Neural cell (in vitro differentiated cells): ENCODE measurements around the gene PLD1. TPM values are rescaled to one million over a fixed set of nuclear protein-coding genes. Genes with fewer than 3 reads are reported as not detected.

Experiments
- H2AFZ ChIP-seq: fragments of 200-600, 300-800 bp; sonication (generic), shearing (Covaris generic); 2 replicates; pipeline ENCODE4 v1.6.0; 2014; ENCODE audit warnings: low read depth, mild to moderate bottlenecking, antibody characterized with exemption, low read length, moderate library complexity
- H3F3A ChIP-seq: fragments of 200-600 bp; shearing (Covaris generic); 2 replicates; pipeline ENCODE4 v1.6.1; 2016; ENCODE audit warnings: mild to moderate bottlenecking, moderate library complexity, mixed read lengths, antibody characterized with exemption, low read length; ENCODE audit not compliant: insufficient read depth, poor library complexity, severe bottlenecking
- H3K27ac ChIP-seq: fragments of 200-600, 300-800 bp; sonication (generic), shearing (Covaris generic); 2 replicates; pipeline ENCODE4 v1.5.1; 2014; ENCODE audit warnings: mild to moderate bottlenecking, low read length, moderate library complexity
- H3K27me3 ChIP-seq: fragments of 300-800, 200-600 bp; sonication (generic), shearing (Covaris generic); 2 replicates; pipeline ENCODE4 v1.6.0; 2014; ENCODE audit warnings: mild to moderate bottlenecking, low read depth, low read length, moderate library complexity; ENCODE audit not compliant: insufficient read depth
- H3K36me3 ChIP-seq: fragments of 300-800, 200-600 bp; sonication (generic), shearing (Covaris generic); 2 replicates; pipeline ENCODE4 v1.5.1; 2014; ENCODE audit warnings: mild to moderate bottlenecking, antibody characterized with exemption, low read length, moderate library complexity; ENCODE audit not compliant: insufficient read depth
- H3K4me2 ChIP-seq: fragments of 300-800, 200-600 bp; sonication (generic), shearing (Covaris generic); 2 replicates; pipeline ENCODE4 v1.6.0; 2014; ENCODE audit warnings: mild to moderate bottlenecking, low read length
- H3K4me3 ChIP-seq: fragments of 300-800, 200-600 bp; sonication (generic), shearing (Covaris generic); 2 replicates; pipeline ENCODE4 v1.5.1; 2014; ENCODE audit warnings: mild to moderate bottlenecking, low read length, moderate library complexity
- H3K79me2 ChIP-seq: fragments of 200-600 bp; shearing (Covaris generic); replicated peaks from 2 replicates; pipeline ENCODE4 v1.6.0; 2014; ENCODE audit warnings: mild to moderate bottlenecking, low read length, moderate library complexity; ENCODE audit not compliant: insufficient read depth
- H3K9ac ChIP-seq: fragments of 300-800, 200-600 bp; sonication (generic), shearing (Covaris generic); 2 replicates; pipeline ENCODE4 v1.6.1; 2016; ENCODE audit warnings: mild to moderate bottlenecking, low read length, mixed read lengths
- H3K9me2 ChIP-seq: fragments of 200-600 bp; shearing (Covaris generic); 2 replicates; pipeline ENCODE4 v1.6.1; 2016; ENCODE audit warnings: mild to moderate bottlenecking, low read length, mixed read lengths; ENCODE audit not compliant: insufficient read depth
- H3K9me3 ChIP-seq: fragments of 200-600, 300-800 bp; sonication (generic), shearing (Covaris generic); 2 replicates; pipeline ENCODE4 v1.6.1; 2016; ENCODE audit warnings: mild to moderate bottlenecking, mixed run types, low read length, moderate library complexity, mixed read lengths
- H4K20me1 ChIP-seq: fragments of 200-600 bp; shearing (Covaris generic); 2 replicates; pipeline ENCODE4 v1.6.1; 2016; ENCODE audit warnings: mild to moderate bottlenecking, mixed run types; ENCODE audit not compliant: insufficient read depth
- CTCF ChIP-seq: fragments of 450-650 bp; IDR thresholded peaks from 2 replicates; pipeline ENCODE4 v1.5.1; 2014; ENCODE audit warnings: antibody characterized with exemption, mild to moderate bottlenecking, moderate library complexity; ENCODE audit not compliant: poor library complexity, severe bottlenecking
- EP300 ChIP-seq: fragments of 450-650 bp; conservative IDR thresholded peaks from 2 replicates; pipeline ENCODE4 v1.6.1; 2014; ENCODE audit warnings: antibody characterized with exemption, mild to moderate bottlenecking, moderate library complexity; ENCODE audit not compliant: poor library complexity, severe bottlenecking
- EZH2 ChIP-seq: fragments of 200-600, 300-800 bp; shearing (Covaris generic), sonication (generic); IDR thresholded peaks from 2 replicates; pipeline ENCODE4 v1.6.1; 2014; ENCODE audit warnings: antibody characterized with exemption, low read length, borderline replicate concordance, mild to moderate bottlenecking; ENCODE audit not compliant: insufficient read depth, poor library complexity, severe bottlenecking
- MXI1 ChIP-seq: fragments of 450-650 bp; conservative IDR thresholded peaks from 2 replicates; pipeline ENCODE4 v1.6.1; 2014; ENCODE audit warnings: antibody characterized with exemption, mild to moderate bottlenecking; ENCODE audit not compliant: poor library complexity, severe bottlenecking
- POLR2AphosphoS5 ChIP-seq: IDR thresholded peaks from 2 replicates; pipeline ENCODE4 v1.6.1; 2012
- RAD21 ChIP-seq: fragments of 450-650 bp; conservative IDR thresholded peaks from 2 replicates; pipeline ENCODE4 v1.6.1; 2014; ENCODE audit warnings: antibody characterized with exemption, mild to moderate bottlenecking, moderate library complexity
- SMC3 ChIP-seq: fragments of 450-650 bp; conservative IDR thresholded peaks from 2 replicates; pipeline ENCODE4 v1.6.1; 2014; ENCODE audit warnings: antibody characterized with exemption, mild to moderate bottlenecking, moderate library complexity; ENCODE audit not compliant: poor library complexity
- TAF1 ChIP-seq: IDR thresholded peaks from 2 replicates; pipeline ENCODE4 v1.6.1; 2012; ENCODE audit warnings: low read depth
- polyA plus RNA-seq: library from polyadenylated mRNA; depleted of rRNA; stranded (reverse); fragments of >200 nt; gene quantifications from 2 replicates; pipeline ENCODE4 v1.2.3, GENCODE V29; 2014
- TF ChIP-seq, protein P1 (sequence below): IDR thresholded peaks from 2 replicates; pipeline ENCODE4 v1.6.1; 2012; ENCODE audit warnings: borderline replicate concordance

The PLD1 gene
- polyA plus RNA-seq, 1 donor from 2014 or later: 0.06 TPM

DNA sequence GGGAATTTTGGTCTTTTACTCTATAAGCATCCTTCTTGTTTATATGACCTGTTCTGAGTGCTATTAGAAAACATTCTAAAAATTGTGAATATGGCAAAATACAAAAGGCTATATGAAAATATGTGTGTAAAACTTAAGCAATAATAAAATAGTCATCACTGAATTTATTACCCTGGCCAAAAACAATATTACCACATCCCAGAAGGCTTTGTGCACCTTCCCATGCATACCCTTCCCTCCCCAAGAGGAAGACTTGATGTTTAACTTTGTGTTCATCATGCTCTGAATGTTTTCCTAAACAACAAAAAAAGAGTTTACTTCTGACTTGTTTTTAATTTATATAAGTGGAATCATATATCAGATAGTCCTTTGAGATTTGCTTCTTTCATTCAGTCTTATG is 195.0 kb downstream of the PLD1 start:
- TF ChIP-seq CTCF (no peak), RAD21 (no peak), SMC3 (no peak), TAF1 (no peak), EZH2 (no peak), POLR2AphosphoS5 (no peak), EP300 (no peak), MXI1 (no peak)
- TF ChIP-seq, protein P1, sequence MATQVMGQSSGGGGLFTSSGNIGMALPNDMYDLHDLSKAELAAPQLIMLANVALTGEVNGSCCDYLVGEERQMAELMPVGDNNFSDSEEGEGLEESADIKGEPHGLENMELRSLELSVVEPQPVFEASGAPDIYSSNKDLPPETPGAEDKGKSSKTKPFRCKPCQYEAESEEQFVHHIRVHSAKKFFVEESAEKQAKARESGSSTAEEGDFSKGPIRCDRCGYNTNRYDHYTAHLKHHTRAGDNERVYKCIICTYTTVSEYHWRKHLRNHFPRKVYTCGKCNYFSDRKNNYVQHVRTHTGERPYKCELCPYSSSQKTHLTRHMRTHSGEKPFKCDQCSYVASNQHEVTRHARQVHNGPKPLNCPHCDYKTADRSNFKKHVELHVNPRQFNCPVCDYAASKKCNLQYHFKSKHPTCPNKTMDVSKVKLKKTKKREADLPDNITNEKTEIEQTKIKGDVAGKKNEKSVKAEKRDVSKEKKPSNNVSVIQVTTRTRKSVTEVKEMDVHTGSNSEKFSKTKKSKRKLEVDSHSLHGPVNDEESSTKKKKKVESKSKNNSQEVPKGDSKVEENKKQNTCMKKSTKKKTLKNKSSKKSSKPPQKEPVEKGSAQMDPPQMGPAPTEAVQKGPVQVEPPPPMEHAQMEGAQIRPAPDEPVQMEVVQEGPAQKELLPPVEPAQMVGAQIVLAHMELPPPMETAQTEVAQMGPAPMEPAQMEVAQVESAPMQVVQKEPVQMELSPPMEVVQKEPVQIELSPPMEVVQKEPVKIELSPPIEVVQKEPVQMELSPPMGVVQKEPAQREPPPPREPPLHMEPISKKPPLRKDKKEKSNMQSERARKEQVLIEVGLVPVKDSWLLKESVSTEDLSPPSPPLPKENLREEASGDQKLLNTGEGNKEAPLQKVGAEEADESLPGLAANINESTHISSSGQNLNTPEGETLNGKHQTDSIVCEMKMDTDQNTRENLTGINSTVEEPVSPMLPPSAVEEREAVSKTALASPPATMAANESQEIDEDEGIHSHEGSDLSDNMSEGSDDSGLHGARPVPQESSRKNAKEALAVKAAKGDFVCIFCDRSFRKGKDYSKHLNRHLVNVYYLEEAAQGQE: no peak
- Histone ChIP-seq H3K4me3 (no peak overlapping the region), H3K4me2 (no peak overlapping the region), H3K27me3 (no peaks in the 10 kb centered on the region), H3K79me2 (no peaks in the 10 kb centered on the region), H4K20me1 (no peaks in the 10 kb centered on the region), H3K9me3 (no peaks in the 10 kb centered on the region), H3K36me3 (no peaks in the 10 kb centered on the region), H3K27ac (no peak overlapping the region), H3F3A (no peaks in the 10 kb centered on the region), H3K9me2 (no peaks in the 10 kb centered on the region), H2AFZ (no peak overlapping the region), H3K9ac (no peak overlapping the region)

DNA sequence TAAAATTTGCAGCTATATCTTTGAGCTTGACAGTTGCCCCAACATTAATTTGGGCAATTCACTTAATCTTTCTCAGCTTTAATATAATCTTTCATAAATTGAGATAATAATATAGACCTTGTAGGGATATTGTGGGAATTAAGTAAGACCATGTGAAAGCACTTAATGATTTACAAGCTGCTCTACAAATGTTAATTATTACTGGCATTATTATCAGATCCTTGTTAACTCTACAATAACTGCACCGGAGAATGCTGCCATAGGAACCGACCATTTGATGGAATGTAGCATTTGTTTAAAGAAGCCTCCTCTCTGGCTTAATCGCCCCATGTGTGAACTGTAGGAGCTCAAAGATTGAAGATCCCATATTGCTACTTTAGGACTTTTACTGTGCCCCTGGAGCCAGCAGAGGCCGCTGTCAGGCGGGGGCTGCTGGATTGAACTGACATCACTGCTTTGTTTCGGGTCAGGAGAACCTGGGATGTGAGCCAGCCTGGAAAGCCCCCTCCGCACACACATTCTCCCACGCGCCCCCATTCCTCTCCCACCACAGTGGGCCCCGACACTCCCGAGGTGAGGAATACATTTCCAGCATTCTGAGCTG is 195.9 kb downstream of the PLD1 start:
- H3K79me2 ChIP-seq: no peaks in the 10 kb centered on the region
- H2AFZ ChIP-seq: no peak overlapping the region
- H4K20me1 ChIP-seq: no peaks in the 10 kb centered on the region
- TF ChIP-seq, protein P1: no peak
- H3K9ac ChIP-seq: no peak overlapping the region
- H3K9me2 ChIP-seq: no peaks in the 10 kb centered on the region
- H3F3A ChIP-seq: no peaks in the 10 kb centered on the region
- no peak overlapping the region for H3K27ac ChIP-seq
- no peaks in the 10 kb centered on the region for H3K36me3 ChIP-seq
- no peak overlapping the region for H3K4me3 ChIP-seq
- H3K4me2 ChIP-seq: no peak overlapping the region
- H3K27me3 ChIP-seq: no peaks in the 10 kb centered on the region
- no peaks in the 10 kb centered on the region for H3K9me3 ChIP-seq
